HepG2 (cell line): Measurements from ENCODE around the gene ZDHHC7. TPM values are rescaled to one million over a fixed set of nuclear protein-coding genes. Genes with fewer than 3 reads are reported as not detected.

Source experiments
- BRF2 ChIP-seq: sonication (generic); formaldehyde crosslinking; IDR thresholded peaks from 2 replicates; pipeline ENCODE4 v1.8.1; 2022; ENCODE audit warnings: mild to moderate bottlenecking, missing genetic modification reagents
- CSRNP1 ChIP-seq: sonication (generic); formaldehyde crosslinking; IDR thresholded peaks from 2 replicates; pipeline ENCODE4 v1.8.1; 2023; ENCODE audit warnings: mild to moderate bottlenecking, missing genetic modification reagents
- GATAD2A ChIP-seq: IDR thresholded peaks from 2 replicates; pipeline ENCODE4 v1.6.1; 2016
- KMT2B ChIP-seq: IDR thresholded peaks from 2 replicates; pipeline ENCODE4 v1.6.1; 2016; ENCODE audit warnings: missing genetic modification reagents, missing compliant biosample characterization
- NAIF1 ChIP-seq: sonication (generic); formaldehyde crosslinking; IDR thresholded peaks from 2 replicates; pipeline ENCODE4 v1.5.0; 2020; ENCODE audit warnings: mild to moderate bottlenecking, missing genetic modification reagents, borderline replicate concordance
- NCOA1 ChIP-seq: sonication (generic); formaldehyde crosslinking; IDR thresholded peaks from 2 replicates; pipeline ENCODE4 v1.9.0; 2021; ENCODE audit warnings: missing genetic modification reagents
- PAXIP1 ChIP-seq: sonication (generic); formaldehyde crosslinking; conservative IDR thresholded peaks from 2 replicates; pipeline ENCODE4 v1.4.0; 2020; ENCODE audit warnings: mild to moderate bottlenecking, missing genetic modification reagents, moderate library complexity
- RXRA ChIP-seq: sonication (generic); formaldehyde crosslinking; IDR thresholded peaks from 2 replicates; pipeline ENCODE4 v1.5.1; 2020; ENCODE audit warnings: missing genetic modification reagents
- SUZ12 ChIP-seq: fragments of 150-350 bp; IDR thresholded peaks from 2 replicates; pipeline ENCODE4 v1.6.1; 2014; ENCODE audit warnings: low read depth, low read length
- TAF1 ChIP-seq: sonication (generic); formaldehyde crosslinking; IDR thresholded peaks from 2 replicates; pipeline ENCODE4 v1.4.0; 2020; ENCODE audit warnings: missing genetic modification reagents
- TERF1 ChIP-seq: sonication (generic); formaldehyde crosslinking; IDR thresholded peaks from 2 replicates; pipeline ENCODE4 v1.8.0; 2022; ENCODE audit warnings: mild to moderate bottlenecking, missing genetic modification reagents, moderate library complexity
- THAP9 ChIP-seq: sonication (generic); formaldehyde crosslinking; IDR thresholded peaks from 2 replicates; pipeline ENCODE4; 2020; ENCODE audit warnings: missing genetic modification reagents, mild to moderate bottlenecking, borderline replicate concordance
- ZFP82 ChIP-seq: sonication (generic); formaldehyde crosslinking; IDR thresholded peaks from 2 replicates; pipeline ENCODE4 v1.5.1; 2020; ENCODE audit warnings: mild to moderate bottlenecking, missing genetic modification reagents, borderline replicate concordance
- ZNF17 ChIP-seq: sonication (generic); formaldehyde crosslinking; IDR thresholded peaks from 2 replicates; pipeline ENCODE4 v1.5.0; 2020; ENCODE audit warnings: mild to moderate bottlenecking, missing genetic modification reagents
- ZNF331 ChIP-seq: sonication (generic); formaldehyde crosslinking; IDR thresholded peaks from 2 replicates; pipeline ENCODE4 v1.4.0; 2020; ENCODE audit warnings: missing genetic modification reagents
- ZNF343 ChIP-seq: sonication (generic); formaldehyde crosslinking; IDR thresholded peaks from 2 replicates; pipeline ENCODE4 v1.4.0; 2020; ENCODE audit warnings: mild to moderate bottlenecking, missing genetic modification reagents
- ZNF746 ChIP-seq: sonication (generic); formaldehyde crosslinking; IDR thresholded peaks from 2 replicates; pipeline ENCODE4 v1.8.0; 2022; ENCODE audit warnings: mild to moderate bottlenecking, missing genetic modification reagents
- ZNF776 ChIP-seq: sonication (generic); formaldehyde crosslinking; IDR thresholded peaks from 2 replicates; pipeline ENCODE4 v1.4.0; 2020; ENCODE audit warnings: mild to moderate bottlenecking, missing genetic modification reagents
- ZSCAN29 ChIP-seq: sonication (generic); formaldehyde crosslinking; conservative IDR thresholded peaks from 2 replicates; pipeline ENCODE4 v1.4.0; 2020; ENCODE audit warnings: mild to moderate bottlenecking, missing genetic modification reagents
- polyA plus RNA-seq, 8 experiments: library from polyadenylated mRNA; depleted of rRNA in 3 of 8; stranded (reverse) in 7 of 8; unstranded in 1 of 8; fragments of >200 nt; fragmentation: Illumina TruSeq in 4 of 8; extraction: Trizol in 4 of 8; gene quantifications; 2 replicates each; pipeline versions ENCODE4 v1.2.1 to v1.2.3, GENCODE V29; 2011 to 2016; ENCODE audit warnings: low read depth in 4 of 8, missing spikeins in 1 of 8, mixed read lengths in 1 of 8; ENCODE audit not compliant: insufficient read depth in 1 of 8
- total RNA-seq, 5 experiments: library from RNA; depleted of rRNA; stranded (reverse); fragments of >200 nt; fragmentation: Illumina TruSeq; extraction: Trizol; gene quantifications; 2 replicates each; pipeline ENCODE4 v1.2.3, GENCODE V29; 2016; ENCODE audit warnings: low read depth in 1 of 5

The ZDHHC7 gene
- total and polyA plus RNA-seq, 2 of the 13 experiments (the other 11 are each of a cell fraction or from before 2014, with no cell fraction given) = 46.8 to 67.6 TPM

GRCh38 chr16:84924331-84925091 lies 86.8 kb downstream of the ZDHHC7 start (continued):
- TF ChIP-seq NAIF1 (CRISPR knock-in tag) = no peak
- TF ChIP-seq ZSCAN29 = no peak
- TF ChIP-seq ZFP82 = no peak
- no peak for TF ChIP-seq SUZ12
- TF ChIP-seq CSRNP1 = no peak
- TF ChIP-seq ZNF17 = no peak
- TF ChIP-seq THAP9 = peak; percentile 86; the same call in 1 of the 2 replicates
- peak; percentile 65; the same call in 1 of the 2 replicates for TF ChIP-seq ZNF746
- peak; percentile 57; the same call in 1 of the 2 replicates for TF ChIP-seq RXRA
- TF ChIP-seq KMT2B (CRISPR knock-in tag) = no peak
- TF ChIP-seq TERF1 (CRISPR knock-in tag) = no peak
- 0 out of 2 replicates have a peak, but pooled peaks have one; percentile 23 for TF ChIP-seq ZNF343 (CRISPR knock-in tag)
- TF ChIP-seq BRF2 = no peak
- peak; percentile 32; the same call in 1 of the 2 replicates for TF ChIP-seq GATAD2A (CRISPR knock-in tag)
- peak; percentile 67 for TF ChIP-seq PAXIP1
- 0 out of 2 replicates have a peak, but pooled peaks have one; percentile 70 for TF ChIP-seq ZNF776 (CRISPR knock-in tag)
- TF ChIP-seq TAF1 (CRISPR knock-in tag) = no peak
- TF ChIP-seq ZNF331 (CRISPR knock-in tag) = no peak
- TF ChIP-seq NCOA1 (CRISPR knock-in tag) = no peak
